Tibial nerve (tissue), 4 donors: ENCODE results near the gene COQ8A. TPM values are rescaled to one million over a fixed set of nuclear protein-coding genes. Genes with fewer than 3 reads are reported as not detected.
A peak's percentile ranks its signal among the peaks of the same experiment; 100 is the strongest.

Experiments used
- DNase-seq, 2 donors: peaks; one replicate each; pipeline ENCODE4 v3.0.0-alpha.2; 2019; ENCODE audit warnings: low spot score in 2 of 2
- H3K27ac ChIP-seq, 4 donors: fragments of 200-600 bp; sonication (generic) in 3 of 4; one replicate each; pipeline ENCODE4 v1.5.1; 2017 to 2019; ENCODE audit warnings: mild to moderate bottlenecking in 1 of 4
- H3K27me3 ChIP-seq, 2 donors: fragments of 200-600 bp; sonication (generic) in 1 of 2; one replicate each; pipeline versions ENCODE4 v1.5.1 to v1.6.0; 2017 to 2019
- H3K36me3 ChIP-seq, 3 donors: fragments of 200-600 bp; sonication (generic); one replicate each; pipeline ENCODE4 v1.5.1; 2018 to 2019
- H3K4me1 ChIP-seq, 4 donors: fragments of 200-600 bp; sonication (generic) in 3 of 4; one replicate each; pipeline ENCODE4 v1.5.1; 2017 to 2019
- H3K4me3 ChIP-seq, 4 donors: fragments of 200-600 bp; sonication (generic) in 3 of 4; one replicate each; pipeline ENCODE4 v1.5.1; 2017 to 2019; ENCODE audit warnings: mild to moderate bottlenecking in 1 of 4, moderate library complexity in 1 of 4
- H3K9me3 ChIP-seq, 4 donors: fragments of 200-600 bp; sonication (generic) in 3 of 4; one replicate each; pipeline ENCODE4 v1.5.1; 2017 to 2019
- EP300 ChIP-seq, 2 donors: sonication (generic); formaldehyde crosslinking; IDR thresholded peaks; one replicate each; pipeline ENCODE4 v1.6.1; 2017; ENCODE audit warnings: antibody characterized with exemption in 2 of 2, mild to moderate bottlenecking in 1 of 2
- POLR2A ChIP-seq, 2 donors: fragments of 450-650 bp; IDR thresholded peaks; one replicate each; pipeline ENCODE4 v1.6.1; 2017; ENCODE audit warnings: antibody characterized with exemption in 2 of 2, mild to moderate bottlenecking in 2 of 2, moderate library complexity in 2 of 2
- WGBS, 2 donors: methylation state at CpG; one replicate each; pipeline ENCODE4 v1.1.5; 2018; 5-methylcytosine and 5-hydroxymethylcytosine counted together
- total RNA-seq, 4 donors: library from RNA; depleted of rRNA; stranded (reverse); fragments of >200 nt; gene quantifications; one replicate each; pipeline ENCODE4 v1.1.0, GENCODE V29; 2016
- TF ChIP-seq, protein P1 (sequence below), 5 experiments: fragments of 200-600 bp in 3 of 5; fragments of 450-650 bp in 2 of 5; sonication (generic) in 3 of 5; IDR thresholded peaks; one replicate each; pipeline ENCODE4 v1.5.1; 2016 to 2019; ENCODE audit warnings: antibody characterized with exemption in 5 of 5, mild to moderate bottlenecking in 3 of 5, moderate library complexity in 2 of 5

Gene COQ8A
- total RNA-seq, 4 donors from 2014 or later = 39.9 to 60.7 (median 55.5) TPM

DNA sequence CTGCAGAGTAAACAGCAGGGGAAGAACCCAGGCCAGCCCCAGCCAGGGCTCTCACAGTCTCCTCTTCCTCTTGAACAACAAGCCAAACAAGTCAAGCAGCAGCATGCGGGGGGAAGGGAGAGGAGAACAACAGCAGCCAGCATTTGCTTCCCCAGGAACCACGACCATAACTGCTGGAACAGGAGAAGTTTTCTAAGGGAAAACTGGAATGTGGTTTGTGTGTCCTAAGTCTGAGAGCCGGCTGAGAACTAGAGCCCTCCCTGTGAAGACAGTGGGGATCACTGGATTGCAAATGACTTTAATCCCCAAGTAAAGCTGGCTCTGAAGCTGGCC lies 48.2 kb downstream of the COQ8A start:
- no peak for DNase-seq
- Histone ChIP-seq H3K4me1 (peaks cover 0 to 13% (median 0%) of the 10 kb centered on the region in 4 donors), H3K27ac (no peak overlapping the region), H3K27me3 (no peaks in the 10 kb centered on the region), H3K36me3 (peaks cover 0 to 66% (median 10%) of the 10 kb centered on the region in 3 donors), H3K4me3 (no peak overlapping the region), H3K9me3 (peaks cover 0 to 8% (median 0%) of the 10 kb centered on the region in 4 donors)
- TF ChIP-seq POLR2A (IDR thresholded peaks at IDR 0.05) (no peak), EP300 (IDR thresholded peaks at IDR 0.05) (no peak)
- TF ChIP-seq, protein P1, sequence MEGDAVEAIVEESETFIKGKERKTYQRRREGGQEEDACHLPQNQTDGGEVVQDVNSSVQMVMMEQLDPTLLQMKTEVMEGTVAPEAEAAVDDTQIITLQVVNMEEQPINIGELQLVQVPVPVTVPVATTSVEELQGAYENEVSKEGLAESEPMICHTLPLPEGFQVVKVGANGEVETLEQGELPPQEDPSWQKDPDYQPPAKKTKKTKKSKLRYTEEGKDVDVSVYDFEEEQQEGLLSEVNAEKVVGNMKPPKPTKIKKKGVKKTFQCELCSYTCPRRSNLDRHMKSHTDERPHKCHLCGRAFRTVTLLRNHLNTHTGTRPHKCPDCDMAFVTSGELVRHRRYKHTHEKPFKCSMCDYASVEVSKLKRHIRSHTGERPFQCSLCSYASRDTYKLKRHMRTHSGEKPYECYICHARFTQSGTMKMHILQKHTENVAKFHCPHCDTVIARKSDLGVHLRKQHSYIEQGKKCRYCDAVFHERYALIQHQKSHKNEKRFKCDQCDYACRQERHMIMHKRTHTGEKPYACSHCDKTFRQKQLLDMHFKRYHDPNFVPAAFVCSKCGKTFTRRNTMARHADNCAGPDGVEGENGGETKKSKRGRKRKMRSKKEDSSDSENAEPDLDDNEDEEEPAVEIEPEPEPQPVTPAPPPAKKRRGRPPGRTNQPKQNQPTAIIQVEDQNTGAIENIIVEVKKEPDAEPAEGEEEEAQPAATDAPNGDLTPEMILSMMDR (IDR thresholded peaks at IDR 0.05) = no peak
- WGBS, 2 donors = 57 to 58% methylated on average over 3 of the region's 3 CpGs

DNA sequence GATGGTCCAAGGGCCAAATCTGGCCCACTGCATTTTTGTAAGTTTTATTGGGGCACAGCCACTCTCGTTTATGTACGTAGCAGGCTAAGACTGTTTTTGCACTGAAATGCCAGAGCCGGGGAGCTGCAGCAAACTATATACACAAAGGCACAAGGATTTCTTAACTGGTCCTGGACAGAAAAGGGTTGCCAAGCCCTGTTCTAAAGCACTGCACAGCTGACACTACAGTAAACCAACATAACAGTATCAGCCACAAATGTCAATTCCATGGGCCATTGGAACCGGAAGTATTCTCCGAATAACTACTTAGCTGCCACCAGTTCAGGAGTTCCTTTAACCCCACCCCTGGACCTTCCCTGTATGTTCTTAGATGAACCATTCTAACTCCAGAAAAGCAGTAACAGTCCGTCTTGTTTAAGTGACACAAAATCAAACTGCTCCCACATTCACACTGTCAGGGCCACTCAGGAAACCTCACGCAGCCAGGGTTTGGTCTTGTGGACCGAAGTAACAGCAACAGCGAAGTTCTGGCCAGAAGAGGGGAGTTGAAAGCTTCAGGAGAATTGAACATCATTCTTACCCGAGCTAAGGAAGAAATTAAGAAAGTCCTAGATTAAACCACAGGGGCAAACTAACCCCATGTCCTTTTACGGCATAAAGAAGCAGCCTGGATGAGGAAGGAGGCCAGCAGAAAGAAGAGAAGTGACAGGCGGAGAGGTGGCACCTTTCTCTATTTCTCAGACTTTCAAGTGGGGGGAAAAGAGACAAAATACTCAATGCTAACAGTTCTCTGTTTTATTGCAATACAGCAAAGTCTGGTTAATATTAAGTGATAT lies 49.2 kb downstream of the COQ8A start:
- Histone ChIP-seq H3K4me1 (peaks cover 0 to 13% (median 8%) of the 10 kb centered on the region in 4 donors), H3K27ac (peak overlapping the region in 1 of 4 donors; percentile 54), H3K36me3 (peaks cover 0 to 56% (median 10%) of the 10 kb centered on the region in 3 donors), H3K27me3 (no peaks in the 10 kb centered on the region), H3K9me3 (peaks cover 0 to 8% (median 0%) of the 10 kb centered on the region in 4 donors), H3K4me3 (no peak overlapping the region)
- WGBS, 2 donors = 60 to 69% methylated on average over 12 of the region's 12 CpGs
- TF ChIP-seq EP300 (IDR thresholded peaks at IDR 0.05) = no peak
- TF ChIP-seq, protein P1 (IDR thresholded peaks at IDR 0.05) = no peak
- no peak for TF ChIP-seq POLR2A (IDR thresholded peaks at IDR 0.05)
- DNase-seq = no peak

DNA sequence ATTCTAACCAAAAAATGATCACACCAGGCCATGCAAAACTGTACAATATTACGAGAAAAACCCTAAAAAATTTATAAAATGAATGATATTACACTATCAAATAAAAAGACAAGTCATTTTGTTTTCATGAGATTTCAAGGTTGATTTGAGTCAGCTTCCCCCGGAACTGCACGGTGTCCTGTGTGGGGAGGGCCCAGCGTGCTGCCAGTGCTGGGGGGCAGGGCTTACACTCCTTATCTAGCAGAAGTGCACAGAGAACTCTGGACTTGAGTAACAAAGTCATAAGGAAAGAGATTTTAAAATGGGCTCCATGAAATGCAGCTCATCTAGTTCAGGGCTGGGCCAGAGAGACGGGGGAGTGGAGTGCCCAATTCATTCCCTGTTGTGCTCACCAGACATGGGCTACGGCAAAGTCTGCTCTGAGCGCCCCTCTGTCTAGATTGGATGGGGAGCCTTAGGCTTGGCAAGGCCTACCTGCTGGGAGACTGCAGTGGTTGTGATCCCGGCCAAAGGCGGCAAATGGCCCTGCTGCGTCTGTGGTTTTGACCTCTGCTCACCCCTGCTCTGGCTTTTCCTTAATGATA lies 50.1 kb downstream of the COQ8A start:
- Histone ChIP-seq H3K27me3 (no peaks in the 10 kb centered on the region), H3K9me3 (peaks cover 0 to 8% (median 0%) of the 10 kb centered on the region in 4 donors), H3K4me1 (peaks cover 0 to 18% (median 12%) of the 10 kb centered on the region in 4 donors), H3K36me3 (peaks cover 0 to 47% (median 2%) of the 10 kb centered on the region in 3 donors), H3K4me3 (no peak overlapping the region), H3K27ac (peak overlapping the region in 1 of 4 donors; percentile 54)
- no peak for DNase-seq
- no peak for TF ChIP-seq POLR2A (IDR thresholded peaks at IDR 0.05)
- 76 to 84% methylated on average over 10 of the region's 10 CpGs for WGBS, 2 donors

DNA sequence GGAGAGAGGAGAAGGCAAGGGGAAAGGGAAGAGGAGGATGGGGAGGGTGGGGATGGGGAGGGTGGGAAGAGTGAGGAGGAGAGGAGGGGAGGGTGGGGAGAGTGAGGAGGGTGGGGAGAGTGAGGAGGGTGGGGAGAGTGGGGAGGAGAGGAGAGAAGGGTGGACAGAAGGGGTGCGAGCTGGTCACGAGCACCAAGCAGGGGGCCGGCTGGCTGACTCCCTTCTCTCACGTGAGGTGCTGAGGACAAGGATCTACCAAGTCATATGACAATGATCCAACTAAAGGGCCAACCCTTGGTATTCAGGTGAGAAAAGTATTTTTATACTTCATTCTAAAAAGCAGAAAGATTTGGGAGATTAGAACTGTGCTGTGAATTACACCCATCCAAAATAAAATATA lies 51.8 kb downstream of the COQ8A start:
- WGBS, 2 donors = 88 to 94% methylated on average over 4 of the region's 4 CpGs
- Histone ChIP-seq H3K4me1 (peaks cover 0 to 19% (median 13%) of the 10 kb centered on the region in 4 donors), H3K27ac (no peak overlapping the region)

DNA sequence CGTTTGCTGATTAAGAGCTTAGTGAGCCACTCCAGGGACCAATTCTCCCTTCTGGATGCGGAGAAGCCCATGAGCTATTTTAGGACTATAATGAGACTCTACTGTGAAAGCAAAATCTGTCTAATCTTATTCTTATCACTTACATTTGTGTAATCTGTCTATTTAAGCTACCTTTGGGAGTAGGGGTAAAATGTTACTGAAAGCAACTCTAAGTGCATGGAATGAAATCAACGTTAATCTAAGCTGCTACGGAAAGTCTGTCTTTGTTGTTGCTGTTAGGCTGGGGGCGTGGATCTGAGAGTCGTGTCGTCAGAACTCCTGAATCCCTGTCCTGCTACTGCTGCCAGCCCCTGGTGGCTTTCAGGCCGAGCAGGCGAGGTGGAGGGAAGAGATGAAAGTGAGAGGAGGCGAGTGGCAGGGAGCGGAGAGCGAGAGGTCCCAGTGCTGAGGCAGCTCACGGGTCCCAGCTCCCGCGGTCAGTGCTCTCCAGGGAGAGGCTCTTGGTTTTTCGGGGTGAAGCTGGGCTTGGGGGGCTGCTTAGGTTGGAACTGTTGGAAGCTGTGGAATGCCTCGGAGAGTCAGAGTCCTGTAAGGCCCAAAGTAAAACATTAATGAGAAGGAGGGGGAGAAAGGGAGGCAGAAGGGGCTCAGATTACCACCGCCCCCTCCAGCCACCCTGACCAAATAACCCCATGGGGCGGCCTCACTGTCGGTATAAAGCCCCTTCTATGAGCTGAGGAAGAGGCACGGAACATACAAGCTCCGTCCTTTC lies 53.9 kb downstream of the COQ8A start:
- no peaks in the 10 kb centered on the region for H3K27me3 ChIP-seq
- TF ChIP-seq, protein P1 (IDR thresholded peaks at IDR 0.05) = no peak
- peaks cover 0 to 16% (median 0%) of the 10 kb centered on the region in 3 donors for H3K36me3 ChIP-seq
- peak overlapping the region in 1 of 4 donors; percentile 14 for H3K4me3 ChIP-seq
- peaks cover 0 to 19% (median 13%) of the 10 kb centered on the region in 4 donors for H3K4me1 ChIP-seq
- 36 to 38% methylated on average over 22 of the region's 22 CpGs for WGBS, 2 donors
- peaks cover 0 to 4% (median 0%) of the 10 kb centered on the region in 4 donors for H3K9me3 ChIP-seq
- DNase-seq = no peak
- H3K27ac ChIP-seq = peak overlapping the region; percentile 17 to 84 (median 59)

More for the DNA sequence above, 51.8 kb downstream of the COQ8A start:
- no peak overlapping the region for H3K4me3 ChIP-seq
- no peaks in the 10 kb centered on the region for H3K27me3 ChIP-seq
- no peak for DNase-seq
- H3K9me3 ChIP-seq = peaks cover 0 to 8% (median 0%) of the 10 kb centered on the region in 4 donors
- H3K36me3 ChIP-seq = peaks cover 0 to 30% (median 0%) of the 10 kb centered on the region in 3 donors
- TF ChIP-seq, protein P1 (IDR thresholded peaks at IDR 0.05) = no peak
- TF ChIP-seq EP300 (IDR thresholded peaks at IDR 0.05) (no peak), POLR2A (IDR thresholded peaks at IDR 0.05) (no peak)
